ENCODE results near the gene LBH. TPM values are rescaled to one million over a fixed set of nuclear protein-coding genes. Genes with fewer than 3 reads are reported as not detected.
"Not testable (repeated sequence)": the region's sequence is repeated elsewhere in the genome, so short reads cannot be mapped to it uniquely, and the experiment has no call there.

Gene LBH
- total and polyA plus RNA-seq, 9 donors = 21.4 to 32.9 (median 29.9) TPM

GRCh38 chr2:30265052-30266015 lies 34.0 kb downstream of the LBH start:
- Histone ChIP-seq H3K4me3 (ENCODE audit: low read length) (no peak overlapping the region), H3K9me3 (replicated peaks; ENCODE audit: control insufficient read depth, low read depth, low read length) (peaks cover 7% of the 10 kb centered on the region), H3K36me3 (ENCODE audit: control insufficient read depth, insufficient read depth, low read length) (no peaks in the 10 kb centered on the region), H3K4me1 (ENCODE audit: control insufficient read depth, insufficient read depth, low read length) (peaks cover 2% of the 10 kb centered on the region), H3K27ac (ENCODE audit: low read length) (no peak overlapping the region), H3K27me3 (ENCODE audit: control insufficient read depth, insufficient read depth, low read length) (peaks cover 2% of the 10 kb centered on the region)
- DNase-seq = no peak
- WGBS (ENCODE audit: insufficient coverage) = no CpG with 5 or more reads among the region's 4 CpGs

- no peak for DNase-seq
- Histone ChIP-seq H3K4me3 (ENCODE audit: low read length) (no peak overlapping the region), H3K36me3 (ENCODE audit: control insufficient read depth, insufficient read depth, low read length) (no peaks in the 10 kb centered on the region), H3K27me3 (ENCODE audit: control insufficient read depth, insufficient read depth, low read length) (peaks cover 2% of the 10 kb centered on the region), H3K27ac (ENCODE audit: low read length) (no peak overlapping the region), H3K9me3 (replicated peaks; ENCODE audit: control insufficient read depth, low read depth, low read length) (peaks cover 7% of the 10 kb centered on the region), H3K4me1 (ENCODE audit: control insufficient read depth, insufficient read depth, low read length) (peaks cover 2% of the 10 kb centered on the region)
- 69% methylated on average over 4 of the region's 7 CpGs for WGBS (ENCODE audit: insufficient coverage)
Measured at GRCh38 chr2:30266051-30266621, 34.8 kb downstream of the LBH start.

- Histone ChIP-seq H3K27me3 (ENCODE audit: control insufficient read depth, insufficient read depth, low read length) (peaks cover 2% of the 10 kb centered on the region), H3K27ac (ENCODE audit: low read length) (no peak overlapping the region), H3K4me1 (ENCODE audit: control insufficient read depth, insufficient read depth, low read length) (peaks cover 2% of the 10 kb centered on the region), H3K36me3 (ENCODE audit: control insufficient read depth, insufficient read depth, low read length) (no peaks in the 10 kb centered on the region), H3K4me3 (ENCODE audit: low read length) (no peak overlapping the region), H3K9me3 (replicated peaks; ENCODE audit: control insufficient read depth, low read depth, low read length) (peaks cover 5% of the 10 kb centered on the region)
- 81% methylated on average over 4 of the region's 5 CpGs for WGBS (ENCODE audit: insufficient coverage)
- DNase-seq = no peak
Measured at GRCh38 chr2:30266705-30267104, 35.4 kb downstream of the LBH start.

GRCh38 chr2:30267161-30267975 lies 36.0 kb downstream of the LBH start:
- Histone ChIP-seq H3K4me3 (ENCODE audit: low read length) (no peak overlapping the region), H3K36me3 (ENCODE audit: control insufficient read depth, insufficient read depth, low read length) (no peaks in the 10 kb centered on the region), H3K27me3 (ENCODE audit: control insufficient read depth, insufficient read depth, low read length) (peaks cover 2% of the 10 kb centered on the region), H3K9me3 (replicated peaks; ENCODE audit: control insufficient read depth, low read depth, low read length) (no peaks in the 10 kb centered on the region), H3K27ac (ENCODE audit: low read length) (no peak overlapping the region), H3K4me1 (ENCODE audit: control insufficient read depth, insufficient read depth, low read length) (peaks cover 2% of the 10 kb centered on the region)
- DNase-seq = no peak
- 83% methylated on average over 5 of the region's 13 CpGs for WGBS (ENCODE audit: insufficient coverage)

GRCh38 chr2:30268296-30268871 lies 37.0 kb downstream of the LBH start:
- H3K4me3 ChIP-seq (ENCODE audit: low read length) = no peak overlapping the region
- H3K9me3 ChIP-seq (replicated peaks; ENCODE audit: control insufficient read depth, low read depth, low read length) = no peaks in the 10 kb centered on the region
- no peak overlapping the region for H3K27ac ChIP-seq (ENCODE audit: low read length)
- no peak for DNase-seq
- WGBS (ENCODE audit: insufficient coverage) = 80% methylated on average over 1 of the region's 5 CpGs
- no peaks in the 10 kb centered on the region for H3K36me3 ChIP-seq (ENCODE audit: control insufficient read depth, insufficient read depth, low read length)
- H3K4me1 ChIP-seq (ENCODE audit: control insufficient read depth, insufficient read depth, low read length) = peaks cover 3% of the 10 kb centered on the region
- no peaks in the 10 kb centered on the region for H3K27me3 ChIP-seq (ENCODE audit: control insufficient read depth, insufficient read depth, low read length)

GRCh38 chr2:30269114-30269770 lies 37.9 kb downstream of the LBH start:
- not testable (repeated sequence) for H3K36me3 ChIP-seq (ENCODE audit: control insufficient read depth, insufficient read depth, low read length); H3K27ac ChIP-seq (ENCODE audit: low read length); DNase-seq; H3K9me3 ChIP-seq (replicated peaks; ENCODE audit: control insufficient read depth, low read depth, low read length); H3K4me1 ChIP-seq (ENCODE audit: control insufficient read depth, insufficient read depth, low read length); H3K27me3 ChIP-seq (ENCODE audit: control insufficient read depth, insufficient read depth, low read length); H3K4me3 ChIP-seq (ENCODE audit: low read length)
- 81% methylated on average over 12 of the region's 16 CpGs for WGBS (ENCODE audit: insufficient coverage)

GRCh38 chr2:30269771-30270145 lies 38.4 kb downstream of the LBH start:
- Histone ChIP-seq H3K4me3 (ENCODE audit: low read length) (no peak overlapping the region), H3K36me3 (ENCODE audit: control insufficient read depth, insufficient read depth, low read length) (no peaks in the 10 kb centered on the region), H3K27me3 (ENCODE audit: control insufficient read depth, insufficient read depth, low read length) (no peaks in the 10 kb centered on the region), H3K9me3 (replicated peaks; ENCODE audit: control insufficient read depth, low read depth, low read length) (no peaks in the 10 kb centered on the region), H3K27ac (ENCODE audit: low read length) (no peak overlapping the region), H3K4me1 (ENCODE audit: control insufficient read depth, insufficient read depth, low read length) (peaks cover 5% of the 10 kb centered on the region)
- 67% methylated on average over 3 of the region's 5 CpGs for WGBS (ENCODE audit: insufficient coverage)
- no peak for DNase-seq

GRCh38 chr2:30270166-30270565 lies 38.8 kb downstream of the LBH start:
- Histone ChIP-seq H3K36me3 (ENCODE audit: control insufficient read depth, insufficient read depth, low read length) (no peaks in the 10 kb centered on the region), H3K9me3 (replicated peaks; ENCODE audit: control insufficient read depth, low read depth, low read length) (no peaks in the 10 kb centered on the region), H3K27me3 (ENCODE audit: control insufficient read depth, insufficient read depth, low read length) (no peaks in the 10 kb centered on the region), H3K4me3 (ENCODE audit: low read length) (no peak overlapping the region), H3K27ac (ENCODE audit: low read length) (no peak overlapping the region), H3K4me1 (ENCODE audit: control insufficient read depth, insufficient read depth, low read length) (peaks cover 5% of the 10 kb centered on the region)
- WGBS (ENCODE audit: insufficient coverage) = 88% methylated on average over 3 of the region's 3 CpGs
- DNase-seq = no peak

GRCh38 chr2:30271301-30271700 lies 40.0 kb downstream of the LBH start:
- no peak overlapping the region for H3K27ac ChIP-seq (ENCODE audit: low read length)
- peaks cover 5% of the 10 kb centered on the region for H3K4me1 ChIP-seq (ENCODE audit: control insufficient read depth, insufficient read depth, low read length)
- DNase-seq = no peak
- no peaks in the 10 kb centered on the region for H3K36me3 ChIP-seq (ENCODE audit: control insufficient read depth, insufficient read depth, low read length)
- H3K27me3 ChIP-seq (ENCODE audit: control insufficient read depth, insufficient read depth, low read length) = no peaks in the 10 kb centered on the region
- H3K9me3 ChIP-seq (replicated peaks; ENCODE audit: control insufficient read depth, low read depth, low read length) = no peaks in the 10 kb centered on the region
- no peak overlapping the region for H3K4me3 ChIP-seq (ENCODE audit: low read length)
- WGBS (ENCODE audit: insufficient coverage) = 88% methylated on average over 4 of the region's 5 CpGs

All from muscle of leg (tissue), 11 donors.